BE2C (cell line): Measurements from ENCODE around the gene ENKD1.

Experiments
- DNase-seq: peaks from one replicate; pipeline ENCODE4 v3.0.0-alpha.2; 2020
- H3K27me3 ChIP-seq: fragments of 250-450 bp; sonication (Bioruptor Pico); 2 replicates; pipeline ENCODE4 v1.5.1; 2020; ENCODE audit warnings: mild to moderate bottlenecking
- H3K36me3 ChIP-seq: fragments of 250-450 bp; sonication (Bioruptor Pico); 2 replicates; pipeline ENCODE4 v1.5.1; 2020; ENCODE audit warnings: mild to moderate bottlenecking
- H3K4me1 ChIP-seq: fragments of 250-450 bp; sonication (Bioruptor Pico); 2 replicates; pipeline ENCODE4 v1.5.1; 2020
- H3K4me3 ChIP-seq: 2 replicates; pipeline ENCODE4 v1.5.1; 2011; ENCODE audit warnings: low read depth, low read length
- H3K9me3 ChIP-seq: fragments of 250-450 bp; sonication (Bioruptor Pico); 2 replicates; pipeline ENCODE4 v1.5.1; 2020
- TF ChIP-seq, protein P1 (sequence below): IDR thresholded peaks from 2 replicates; pipeline ENCODE4 v1.5.1; 2012; ENCODE audit warnings: mild to moderate bottlenecking, low read depth, low read length

ENKD1 gene

DNA sequence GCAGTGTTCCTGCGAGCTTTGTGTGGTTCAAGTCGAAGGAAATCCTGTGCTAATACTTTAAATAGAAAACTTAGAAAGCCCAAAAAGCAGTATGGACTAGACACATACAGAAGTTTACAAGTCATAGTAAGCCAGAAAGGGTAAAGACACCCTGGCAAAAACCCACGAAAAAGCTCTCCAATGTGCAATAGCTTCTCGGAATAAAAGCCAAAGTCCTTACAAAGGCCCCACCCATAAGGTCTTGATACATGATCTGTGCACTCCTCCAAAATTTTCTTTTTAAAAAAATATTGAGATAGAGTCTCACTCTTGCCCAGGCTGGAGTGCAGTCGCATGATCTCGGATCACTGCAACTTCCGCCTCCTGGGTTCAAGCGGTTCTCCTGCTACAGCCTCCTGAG, 10.4 kb upstream of the ENKD1 start:
- no peaks in the 10 kb centered on the region for H3K27me3 ChIP-seq
- DNase-seq: no peak

DNA sequence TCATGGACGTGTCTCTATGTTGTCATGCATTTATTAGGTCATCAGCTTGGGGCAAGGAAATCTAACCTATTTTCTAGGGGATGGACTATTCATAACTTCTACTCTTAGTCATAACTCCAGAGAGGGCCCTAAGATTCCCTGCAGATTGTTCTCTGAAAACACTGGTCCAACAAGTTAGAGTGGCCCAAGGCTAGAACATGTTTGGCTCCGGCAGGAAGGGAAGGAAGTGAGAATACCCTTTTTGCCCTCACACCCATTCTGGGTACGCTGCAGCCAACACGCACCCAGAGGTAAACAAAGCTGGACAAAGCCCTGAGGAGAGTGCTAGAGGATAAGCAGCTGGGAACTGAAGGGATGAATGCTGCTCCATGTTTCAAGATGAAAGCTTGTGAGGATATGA, 10.0 kb upstream of the ENKD1 start:
- Histone ChIP-seq H3K4me3 (no peak overlapping the region), H3K4me1 (peaks cover 11% of the 10 kb centered on the region), H3K36me3 (no peaks in the 10 kb centered on the region), H3K27me3 (no peaks in the 10 kb centered on the region), H3K9me3 (no peaks in the 10 kb centered on the region)
- TF ChIP-seq, protein P1, sequence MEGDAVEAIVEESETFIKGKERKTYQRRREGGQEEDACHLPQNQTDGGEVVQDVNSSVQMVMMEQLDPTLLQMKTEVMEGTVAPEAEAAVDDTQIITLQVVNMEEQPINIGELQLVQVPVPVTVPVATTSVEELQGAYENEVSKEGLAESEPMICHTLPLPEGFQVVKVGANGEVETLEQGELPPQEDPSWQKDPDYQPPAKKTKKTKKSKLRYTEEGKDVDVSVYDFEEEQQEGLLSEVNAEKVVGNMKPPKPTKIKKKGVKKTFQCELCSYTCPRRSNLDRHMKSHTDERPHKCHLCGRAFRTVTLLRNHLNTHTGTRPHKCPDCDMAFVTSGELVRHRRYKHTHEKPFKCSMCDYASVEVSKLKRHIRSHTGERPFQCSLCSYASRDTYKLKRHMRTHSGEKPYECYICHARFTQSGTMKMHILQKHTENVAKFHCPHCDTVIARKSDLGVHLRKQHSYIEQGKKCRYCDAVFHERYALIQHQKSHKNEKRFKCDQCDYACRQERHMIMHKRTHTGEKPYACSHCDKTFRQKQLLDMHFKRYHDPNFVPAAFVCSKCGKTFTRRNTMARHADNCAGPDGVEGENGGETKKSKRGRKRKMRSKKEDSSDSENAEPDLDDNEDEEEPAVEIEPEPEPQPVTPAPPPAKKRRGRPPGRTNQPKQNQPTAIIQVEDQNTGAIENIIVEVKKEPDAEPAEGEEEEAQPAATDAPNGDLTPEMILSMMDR: no peak
- no peak for DNase-seq

More for the DNA sequence above, 10.4 kb upstream of the ENKD1 start:
- Histone ChIP-seq H3K36me3 (no peaks in the 10 kb centered on the region), H3K4me3 (no peak overlapping the region), H3K4me1 (peaks cover 11% of the 10 kb centered on the region), H3K9me3 (no peaks in the 10 kb centered on the region)
- TF ChIP-seq, protein P1: no peak

DNA sequence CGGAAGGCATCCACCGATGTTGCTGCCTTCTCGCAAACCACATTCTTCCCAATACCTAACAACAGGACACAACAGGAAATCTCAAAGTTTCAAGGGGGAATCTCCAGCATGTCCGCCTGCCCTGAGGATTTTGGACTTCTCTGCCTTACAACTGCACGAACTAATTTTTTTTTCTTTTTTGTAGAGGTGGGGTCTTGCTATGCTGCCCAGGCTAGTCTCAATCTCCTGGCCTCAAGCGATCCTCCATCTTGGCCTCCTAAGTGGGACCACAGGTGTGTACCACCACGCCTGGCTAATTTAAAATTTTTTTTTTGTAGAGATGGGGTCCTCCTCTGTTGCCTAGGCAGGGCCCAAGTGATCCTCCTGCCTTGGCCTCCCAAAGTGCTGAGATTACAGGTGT, 9.4 kb upstream of the ENKD1 start:
- no peak overlapping the region for H3K4me3 ChIP-seq
- peaks cover 11% of the 10 kb centered on the region for H3K4me1 ChIP-seq
- TF ChIP-seq, protein P1: no peak
- DNase-seq: no peak
- H3K36me3 ChIP-seq: no peaks in the 10 kb centered on the region
- H3K9me3 ChIP-seq: no peaks in the 10 kb centered on the region
- no peaks in the 10 kb centered on the region for H3K27me3 ChIP-seq

DNA sequence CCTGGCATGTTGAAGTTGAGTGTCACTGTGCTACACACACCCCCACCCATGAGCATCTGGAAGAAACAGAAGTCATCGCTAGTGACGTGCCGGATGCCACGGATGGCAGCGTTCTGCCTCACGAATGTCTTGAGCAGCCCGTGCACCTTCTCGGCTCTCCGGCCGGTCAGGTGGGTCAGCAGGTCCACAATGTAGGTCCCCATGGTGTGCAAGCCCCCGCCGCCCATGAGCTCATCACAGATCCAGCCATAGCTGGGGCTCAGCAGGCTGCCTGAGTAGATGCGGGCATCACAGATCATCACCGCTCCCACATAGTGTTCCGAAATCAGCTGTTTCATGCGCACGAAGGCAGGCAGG, 9.0 kb upstream of the ENKD1 start:
- no peak for DNase-seq
- Histone ChIP-seq H3K4me3 (no peak overlapping the region), H3K27me3 (no peaks in the 10 kb centered on the region), H3K9me3 (no peaks in the 10 kb centered on the region), H3K36me3 (no peaks in the 10 kb centered on the region), H3K4me1 (peaks cover 11% of the 10 kb centered on the region)
- TF ChIP-seq, protein P1: no peak

DNA sequence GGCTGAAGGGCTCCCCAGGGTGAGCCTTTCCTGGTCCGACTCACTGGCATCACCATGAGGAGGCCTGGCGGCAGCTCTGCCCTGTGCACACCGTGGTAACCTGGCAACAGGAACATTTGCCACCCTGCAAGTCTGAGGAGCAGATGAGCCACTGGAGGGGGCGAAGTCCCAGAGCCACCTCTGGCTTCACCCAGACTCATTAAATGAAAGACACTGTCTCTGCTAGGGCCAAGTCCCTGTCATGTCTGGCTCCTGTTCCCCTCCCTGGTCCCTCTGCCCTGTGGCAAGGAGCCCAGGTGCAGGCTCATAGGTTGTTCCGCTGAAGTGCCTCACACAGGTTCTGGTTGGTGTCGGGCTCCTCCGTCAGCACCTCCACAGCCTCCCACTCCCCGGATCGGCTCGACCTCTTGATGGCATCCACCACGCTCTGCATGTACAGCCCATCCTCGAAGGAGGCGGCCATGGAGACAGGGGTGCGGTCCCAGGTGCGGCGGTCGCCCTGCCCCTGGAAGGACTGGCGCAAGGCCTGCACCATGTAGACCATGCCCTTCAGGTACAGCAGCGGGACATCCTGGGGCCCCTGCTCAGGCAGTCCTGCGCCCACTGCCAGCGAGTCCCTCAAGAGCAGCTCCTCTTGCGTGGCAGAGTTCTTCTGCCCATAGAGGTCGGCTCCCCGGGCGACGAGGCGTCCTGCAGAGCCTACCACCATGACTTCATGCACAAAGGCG, 8.5 kb upstream of the ENKD1 start:
- no peak for DNase-seq
- TF ChIP-seq, protein P1: no peak
- H3K9me3 ChIP-seq: no peaks in the 10 kb centered on the region
- no peaks in the 10 kb centered on the region for H3K27me3 ChIP-seq
- no peak overlapping the region for H3K4me3 ChIP-seq
- H3K36me3 ChIP-seq: no peaks in the 10 kb centered on the region
- peaks cover 11% of the 10 kb centered on the region for H3K4me1 ChIP-seq

DNA sequence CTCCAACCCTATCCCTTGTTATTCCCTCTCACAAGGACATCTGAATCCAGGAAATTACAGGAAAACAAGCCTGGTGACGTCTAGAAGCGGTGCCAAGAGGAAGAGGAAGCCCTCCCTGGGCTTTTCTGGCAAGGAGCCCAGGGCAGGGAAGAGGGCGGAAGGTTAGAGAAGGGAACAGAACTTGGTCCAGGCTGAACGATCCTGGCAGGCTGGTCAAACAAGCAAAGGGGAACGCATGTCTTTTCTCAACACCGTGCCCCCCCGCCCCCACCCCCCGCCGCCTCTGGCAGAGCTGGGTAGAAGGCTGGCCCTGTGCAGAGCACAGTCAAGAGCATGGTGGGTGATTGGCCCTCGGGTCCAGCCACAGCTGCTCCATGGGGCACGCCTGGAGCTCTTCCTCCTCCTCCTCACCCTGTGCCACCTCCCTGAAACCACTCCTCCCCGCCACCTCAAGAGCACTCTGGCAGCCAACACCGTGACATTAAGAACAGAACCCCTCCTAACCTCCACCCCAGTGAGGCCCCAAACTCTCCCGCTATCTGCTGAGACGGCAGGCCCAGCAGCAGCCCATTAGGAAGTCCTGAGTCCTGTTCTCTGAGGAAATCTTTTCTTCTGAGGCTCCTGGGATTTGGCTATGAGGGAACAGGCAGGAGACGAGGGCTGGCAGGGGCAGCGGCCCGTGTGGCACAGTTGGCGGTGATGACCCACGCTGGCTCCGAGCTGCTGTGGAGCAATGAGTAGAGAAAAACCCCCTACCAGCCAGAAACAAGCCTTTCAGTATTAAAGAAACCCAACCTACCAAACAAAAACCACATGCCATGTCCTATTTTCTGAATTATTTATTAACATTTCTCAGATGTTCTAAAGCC, 7.4 kb upstream of the ENKD1 start:
- Histone ChIP-seq H3K4me1 (peaks cover 11% of the 10 kb centered on the region), H3K4me3 (no peak overlapping the region), H3K36me3 (no peaks in the 10 kb centered on the region), H3K27me3 (no peaks in the 10 kb centered on the region), H3K9me3 (no peaks in the 10 kb centered on the region)
- peak; percentile 46 for DNase-seq
- TF ChIP-seq, protein P1: no peak
